B cell (primary cell): Measurements from ENCODE around the gene CACYBP. TPM values are rescaled to one million over a fixed set of nuclear protein-coding genes. Genes with fewer than 3 reads are reported as not detected.
A peak's percentile ranks its signal among the peaks of the same experiment; 100 is the strongest.

ENCODE experiments used
- ATAC-seq: fragments of 200-7000 bp; cut with Tn5 transposase; one replicate; pipeline ENCODE4 v1.10.0; 2021; ENCODE audit warnings: low read depth, mild to moderate bottlenecking, moderate number of reproducible peaks, moderate library complexity
- CTCF ChIA-PET: fragments of 350-600 bp; sonication (Branson Sonifier 250); formaldehyde crosslinking; loops from one replicate; lab custom pipeline; 2021; ENCODE audit warnings: antibody characterized with exemption, inconsistent platforms; lab: Charles Lee
- POLR2A ChIA-PET: fragments of 350-600 bp; sonication (Branson Sonifier 250); formaldehyde crosslinking; loops from one replicate; lab custom pipeline; 2021; ENCODE audit warnings: antibody characterized with exemption; lab: Charles Lee
- DNase-seq: peaks from one replicate; pipeline ENCODE4 v3.0.0; 2013
- H2AFZ ChIP-seq: 2 replicates; pipeline ENCODE4 v1.6.1; 2012; ENCODE audit warnings: mild to moderate bottlenecking, low read depth, low read length; ENCODE audit not compliant: insufficient read depth, poor library complexity, severe bottlenecking
- H3K27ac ChIP-seq, 2 donors: 1 replicate in 1 of 2; 2 replicates in 1 of 2; pipeline ENCODE4 v1.5.1; 2012 to 2013; ENCODE audit warnings: low read length in 2 of 2, mild to moderate bottlenecking in 2 of 2, moderate library complexity in 1 of 2
- H3K27me3 ChIP-seq, 4 experiments: fragments of 200-600 bp in 1 of 4; sonication (generic) in 1 of 4; replicated peaks in 1 of 4; 1 replicate in 2 of 4; 2 replicates in 2 of 4; pipeline versions ENCODE4 v1.6.1 to v1.7.0; 2013 to 2016; ENCODE audit warnings: low read length in 3 of 4, mild to moderate bottlenecking in 2 of 4, mixed read lengths in 1 of 4, moderate library complexity in 1 of 4; ENCODE audit not compliant: insufficient read depth in 4 of 4, control insufficient read depth in 3 of 4; ENCODE audit errors: control extremely low read depth in 1 of 4
- H3K36me3 ChIP-seq, 2 experiments: replicated peaks in 1 of 2; 1 replicate in 1 of 2; 2 replicates in 1 of 2; pipeline versions ENCODE4 v1.6.1 to v1.7.1; 2013; ENCODE audit warnings: low read length in 1 of 2; ENCODE audit not compliant: insufficient read depth in 2 of 2, control insufficient read depth in 1 of 2; ENCODE audit errors: control extremely low read depth in 1 of 2, extremely low read depth in 1 of 2
- H3K4me1 ChIP-seq, 2 donors: fragments of 200-600 bp in 1 of 2; sonication (generic) in 1 of 2; 1 replicate in 1 of 2; 2 replicates in 1 of 2; pipeline versions ENCODE4 v1.5.1 to v1.6.1; 2013 to 2017; ENCODE audit warnings: low read length in 2 of 2; ENCODE audit not compliant: control insufficient read depth in 2 of 2, insufficient read depth in 2 of 2
- H3K4me2 ChIP-seq: replicated peaks from 2 replicates; pipeline ENCODE3; 2012; ENCODE audit warnings: mild to moderate bottlenecking, low read depth, low read length; ENCODE audit not compliant: poor library complexity, severe bottlenecking
- H3K4me3 ChIP-seq, 5 experiments: fragments of 200-600 bp in 1 of 5; sonication (generic) in 1 of 5; 1 replicate in 3 of 5; 2 replicates in 2 of 5; pipeline versions ENCODE4 v1.5.1 to v1.7.0; 2011 to 2016; ENCODE audit warnings: low read length in 4 of 5, mild to moderate bottlenecking in 4 of 5, low read depth in 2 of 5, control low read depth in 1 of 5, moderate library complexity in 1 of 5; ENCODE audit not compliant: insufficient read depth in 1 of 5; ENCODE audit errors: control extremely low read depth in 1 of 5, extremely low read depth in 1 of 5
- H3K79me2 ChIP-seq: fragments of 200-600 bp; sonication (generic); one replicate; pipeline ENCODE4 v1.6.0; 2016; ENCODE audit warnings: low read length; ENCODE audit not compliant: control insufficient read depth, insufficient read depth
- H3K9ac ChIP-seq: fragments of 200-600 bp; sonication (generic); 2 replicates; pipeline ENCODE4 v1.6.1; 2017; ENCODE audit warnings: mild to moderate bottlenecking, low read length, moderate library complexity
- H3K9me3 ChIP-seq, 3 donors: one replicate each; pipeline versions ENCODE4 v1.6.1 to v1.7.1; 2013; ENCODE audit warnings: low read length in 2 of 3; ENCODE audit not compliant: control insufficient read depth in 2 of 3, insufficient read depth in 1 of 3; ENCODE audit errors: control extremely low read depth in 1 of 3
- H4K20me1 ChIP-seq: 2 replicates; pipeline ENCODE4 v1.6.0; 2012; ENCODE audit warnings: mild to moderate bottlenecking, low read length; ENCODE audit not compliant: insufficient read depth, control insufficient read depth, poor library complexity, severe bottlenecking
- H3K27ac Mint-ChIP-seq: one replicate; pipeline ENCODE4 v1.8.0; 2021; ENCODE audit warnings: mixed read lengths
- H3K27me3 Mint-ChIP-seq: one replicate; pipeline ENCODE4 v1.8.0; 2021; ENCODE audit warnings: mixed read lengths
- H3K4me1 Mint-ChIP-seq: one replicate; pipeline ENCODE4 v1.8.0; 2021; ENCODE audit warnings: mixed read lengths
- H3K4me3 Mint-ChIP-seq: one replicate; pipeline ENCODE4 v1.8.0; 2021; ENCODE audit warnings: mixed read lengths
- H3K9me3 Mint-ChIP-seq: one replicate; pipeline ENCODE4 v1.8.0; 2022; ENCODE audit warnings: mixed read lengths; ENCODE audit not compliant: insufficient read depth
- EZH2 ChIP-seq: IDR thresholded peaks from 2 replicates; pipeline ENCODE4 v1.6.1; 2012; ENCODE audit warnings: borderline replicate concordance, low read depth, mild to moderate bottlenecking, moderate library complexity, low read length; ENCODE audit not compliant: insufficient read depth, poor library complexity, severe bottlenecking
- WGBS: methylation state at CpG from one replicate; pipeline ENCODE4 v1.1.5; 2013; ENCODE audit warnings: missing lambda C conversion rate; ENCODE audit not compliant: insufficient coverage; 5-methylcytosine and 5-hydroxymethylcytosine counted together
- intact Hi-C: fragments of 100-400 bp; cut with micrococcal nuclease; formaldehyde crosslinking; loops from one replicate; pipeline ENCODE4 v1.10.0; 2022
- polyA plus RNA-seq: library from polyadenylated mRNA; depleted of rRNA; stranded (reverse); fragments of >200 nt; gene quantifications from 2 replicates; pipeline ENCODE4 v1.2.3, GENCODE V29; 2012
- total RNA-seq, 2 donors: library from RNA; stranded (reverse); fragments of 120-200 nt in 1 of 2; gene quantifications; 1 replicate in 1 of 2; 2 replicates in 1 of 2; pipeline versions ENCODE4 v1.2.3 to v1.2.4, GENCODE V29; 2013 to 2022
- TF ChIP-seq, protein P1 (sequence below): fragments of 200-600 bp; IDR thresholded peaks from one replicate; pipeline ENCODE4 v1.8.0; 2022; ENCODE audit warnings: antibody characterized with exemption, mild to moderate bottlenecking

CACYBP gene
- total and polyA plus RNA-seq, 2 donors (not counting 1 experiment from before 2014, with no cell fraction given) = 16.2 to 71.1 TPM

DNA sequence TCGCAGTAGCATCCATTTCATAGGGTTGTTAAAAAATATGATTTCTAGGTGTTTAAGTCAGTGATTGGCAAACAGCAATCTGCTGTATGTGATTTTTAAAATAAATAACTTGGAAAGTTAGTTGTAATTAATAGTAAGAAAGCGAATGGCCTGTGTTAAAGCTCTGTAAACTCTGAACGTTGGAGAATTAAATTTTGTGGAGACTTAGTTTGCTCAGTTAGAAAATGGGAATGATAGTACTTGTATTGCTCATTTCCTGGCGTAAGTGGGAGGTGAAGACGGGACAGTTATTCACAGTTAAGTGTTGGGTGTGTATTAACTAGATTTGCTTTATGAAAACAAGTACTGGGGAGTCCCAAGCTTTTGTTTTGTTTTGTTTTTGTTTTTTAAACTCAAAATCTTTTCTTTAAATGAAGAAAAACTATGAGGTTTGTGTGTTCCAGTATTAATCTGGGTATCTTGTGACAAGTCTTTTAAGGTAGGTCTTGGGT lies 995 bp downstream of the CACYBP start:
- Histone ChIP-seq H4K20me1 (peaks cover 18% of the 10 kb centered on the region), H3K9ac (peak overlapping the region; percentile 99), H3K9me3 (no peaks in the 10 kb centered on the region), H3K36me3 (peaks cover 1 to 7% of the 10 kb centered on the region in 2 experiments), H3K4me1 (peaks cover 22 to 23% of the 10 kb centered on the region in 2 donors), H3K4me2 (peak overlapping the region; percentile 91), H2AFZ (peak overlapping the region; percentile 77), H3K4me3 (peak overlapping the region; percentile 73 to 93 (median 90)), H3K79me2 (peaks cover 58% of the 10 kb centered on the region), H3K27me3 (no peaks in the 10 kb centered on the region), H3K27ac (peak overlapping the region; percentile 82 to 99)
- Mint-ChIP-seq H3K9me3 (no peaks in the 10 kb centered on the region), H3K4me3 (no peak overlapping the region), H3K27me3 (no peaks in the 10 kb centered on the region), H3K27ac (no peak overlapping the region), H3K4me1 (peaks cover 36% of the 10 kb centered on the region)
- POLR2A ChIA-PET = interaction anchor here (1.9 to 3.3 kb wide), 3 partner anchors 14 to 29 kb away, joined by 4 to 57 read pairs (median 4); partner anchors contain the start of gene MRPS14
- 3% methylated on average over 4 of the region's 5 CpGs for WGBS
- ATAC-seq (no peak), DNase-seq (no peak)
- CTCF ChIA-PET = interaction anchor here (0.9 to 4.2 kb wide), 4 partner anchors 17 to 201 kb away, joined by 3 to 19 read pairs (median 12); partner anchors contain the start of gene MRPS14
- TF ChIP-seq, protein P1, sequence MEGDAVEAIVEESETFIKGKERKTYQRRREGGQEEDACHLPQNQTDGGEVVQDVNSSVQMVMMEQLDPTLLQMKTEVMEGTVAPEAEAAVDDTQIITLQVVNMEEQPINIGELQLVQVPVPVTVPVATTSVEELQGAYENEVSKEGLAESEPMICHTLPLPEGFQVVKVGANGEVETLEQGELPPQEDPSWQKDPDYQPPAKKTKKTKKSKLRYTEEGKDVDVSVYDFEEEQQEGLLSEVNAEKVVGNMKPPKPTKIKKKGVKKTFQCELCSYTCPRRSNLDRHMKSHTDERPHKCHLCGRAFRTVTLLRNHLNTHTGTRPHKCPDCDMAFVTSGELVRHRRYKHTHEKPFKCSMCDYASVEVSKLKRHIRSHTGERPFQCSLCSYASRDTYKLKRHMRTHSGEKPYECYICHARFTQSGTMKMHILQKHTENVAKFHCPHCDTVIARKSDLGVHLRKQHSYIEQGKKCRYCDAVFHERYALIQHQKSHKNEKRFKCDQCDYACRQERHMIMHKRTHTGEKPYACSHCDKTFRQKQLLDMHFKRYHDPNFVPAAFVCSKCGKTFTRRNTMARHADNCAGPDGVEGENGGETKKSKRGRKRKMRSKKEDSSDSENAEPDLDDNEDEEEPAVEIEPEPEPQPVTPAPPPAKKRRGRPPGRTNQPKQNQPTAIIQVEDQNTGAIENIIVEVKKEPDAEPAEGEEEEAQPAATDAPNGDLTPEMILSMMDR = no peak
- no peak for TF ChIP-seq EZH2
- intact Hi-C loops = no loop called here

DNA sequence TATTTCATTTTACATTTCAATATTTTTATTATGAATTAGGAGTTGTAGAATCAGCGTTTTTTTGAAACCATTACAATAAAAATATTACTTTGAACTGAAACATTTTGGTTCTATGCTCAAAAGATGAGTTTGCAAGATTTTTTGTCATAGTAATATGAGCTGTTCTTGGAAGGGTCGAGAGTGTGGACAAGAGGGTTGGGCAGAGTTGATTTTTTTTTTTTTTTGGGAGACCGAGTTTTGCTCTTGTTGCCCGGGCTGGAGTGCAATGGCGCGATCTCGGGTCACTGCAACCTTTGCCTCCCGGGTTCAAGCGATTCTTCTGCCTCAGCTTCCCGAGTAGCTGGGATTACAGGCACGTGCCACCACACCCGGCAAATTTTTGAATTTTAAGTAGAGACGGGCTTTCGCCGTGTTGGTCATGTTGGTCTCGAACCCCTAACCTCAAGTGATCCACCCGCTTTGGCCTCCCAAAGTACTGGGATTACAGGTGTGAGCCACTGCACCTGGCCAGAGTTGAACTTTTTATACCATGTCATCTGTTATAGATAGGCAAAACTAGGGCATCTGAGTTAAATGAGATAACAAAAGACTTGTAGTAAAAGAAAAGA lies 3.3 kb downstream of the CACYBP start:
- no peak overlapping the region for H3K27ac Mint-ChIP-seq
- ATAC-seq = no peak
- no peak overlapping the region for H3K4me3 Mint-ChIP-seq
- Histone ChIP-seq H3K27me3 (no peaks in the 10 kb centered on the region), H3K4me1 (peaks cover 21% of the 10 kb centered on the region in 2 donors), H3K4me3 (no peak overlapping the region), H3K9me3 (no peaks in the 10 kb centered on the region), H4K20me1 (peaks cover 32% of the 10 kb centered on the region), H3K36me3 (peaks cover 4 to 29% of the 10 kb centered on the region in 2 experiments), H3K79me2 (peaks cover 76% of the 10 kb centered on the region), H2AFZ (no peak overlapping the region), H3K4me2 (no peak overlapping the region), H3K27ac (peak overlapping the region in 1 of 2 donors; percentile 32), H3K9ac (no peak overlapping the region)
- 96% methylated on average over 15 of the region's 17 CpGs for WGBS
- no peaks in the 10 kb centered on the region for H3K9me3 Mint-ChIP-seq
- ChIA-PET POLR2A (interaction anchor here (0.7 to 1.0 kb wide), 2 partner anchors 20 to 36 kb away, joined by 3 to 4 read pairs; partner anchors contain the start of gene MRPS14), CTCF (interaction anchor here (1.7 kb wide), 1 partner anchor 122 kb away, joined by 4 read pairs; no protein-coding TSS in a partner anchor)
- DNase-seq = no peak
- H3K4me1 Mint-ChIP-seq = peaks cover 26% of the 10 kb centered on the region
- intact Hi-C loops = no loop called here
- no peaks in the 10 kb centered on the region for H3K27me3 Mint-ChIP-seq
- TF ChIP-seq, protein P1 = no peak
- no peak for TF ChIP-seq EZH2
